ENCODE data around the gene CST11.

Gene CST11

GRCh38 chr20:23452776-23453175 is at the start of gene CST11:
Gene CST11, minus strand, starts transcription at chr20:23452876. Its CDS starts 65 bp downstream, at chr20:23452811.
- TF ChIP-seq MAX (IDR thresholded peaks at IDR 0.05; ENCODE audit: low read depth, low read length) (no peak), POLR2A (IDR thresholded peaks at IDR 0.05; ENCODE audit: extremely low read depth, insufficient read length) (no peak), CTCF (IDR thresholded peaks at IDR 0.05; ENCODE audit: low read depth, low read length) (no peak), MYC (IDR thresholded peaks at IDR 0.05; ENCODE audit: low read depth, low read length) (no peak)
- DNase-seq (ENCODE audit: low read depth), result no peak
- H3K4me3 ChIP-seq (ENCODE audit: low read depth, low read length), result no peak within 1 kb of the TSS

GRCh38 chr20:23501926-23502325 is 49.2 kb upstream of the CST11 start:
- TF ChIP-seq CTCF (IDR thresholded peaks at IDR 0.05; ENCODE audit: low read depth, low read length) (no peak), POLR2A (IDR thresholded peaks at IDR 0.05; ENCODE audit: extremely low read depth, insufficient read length) (no peak), MAX (IDR thresholded peaks at IDR 0.05; ENCODE audit: low read depth, low read length) (no peak), MYC (IDR thresholded peaks at IDR 0.05; ENCODE audit: low read depth, low read length) (no peak)
- H3K4me3 ChIP-seq (ENCODE audit: low read depth, low read length), result no peak overlapping the region
- no peak for DNase-seq (ENCODE audit: low read depth)

DNA sequence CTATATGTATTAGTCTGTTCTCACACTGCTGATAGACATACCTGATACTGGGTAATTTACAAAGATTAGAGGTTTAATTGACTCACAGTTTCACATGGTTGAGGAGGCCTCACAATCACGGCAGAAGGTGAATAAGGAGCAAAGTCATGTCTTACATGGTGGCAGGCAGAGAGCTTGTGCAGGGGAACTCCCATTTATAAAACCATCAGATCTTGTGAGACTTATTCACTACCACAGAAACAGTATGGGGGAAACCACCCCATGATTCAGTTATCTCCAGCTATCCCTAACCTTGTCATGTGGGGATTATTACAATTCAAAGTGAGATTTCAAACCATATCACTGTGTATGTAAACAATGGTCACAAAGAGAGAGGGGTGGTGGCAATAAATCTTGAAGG is 44.9 kb upstream of the CST11 start:
- TF ChIP-seq POLR2A (IDR thresholded peaks at IDR 0.05; ENCODE audit: extremely low read depth, insufficient read length), result no peak
- TF ChIP-seq MYC (IDR thresholded peaks at IDR 0.05; ENCODE audit: low read depth, low read length), result no peak
- no peak for TF ChIP-seq CTCF (IDR thresholded peaks at IDR 0.05; ENCODE audit: low read depth, low read length)
- no peak for TF ChIP-seq MAX (IDR thresholded peaks at IDR 0.05; ENCODE audit: low read depth, low read length)
- DNase-seq (ENCODE audit: low read depth), result no peak
- H3K4me3 ChIP-seq (ENCODE audit: low read depth, low read length), result no peak overlapping the region

- no peak for TF ChIP-seq POLR2A (IDR thresholded peaks at IDR 0.05; ENCODE audit: extremely low read depth, insufficient read length)
- no peak for TF ChIP-seq MYC (IDR thresholded peaks at IDR 0.05; ENCODE audit: low read depth, low read length)
- no peak for TF ChIP-seq CTCF (IDR thresholded peaks at IDR 0.05; ENCODE audit: low read depth, low read length)
- TF ChIP-seq MAX (IDR thresholded peaks at IDR 0.05; ENCODE audit: low read depth, low read length), result no peak
- H3K4me3 ChIP-seq (ENCODE audit: low read depth, low read length), result no peak overlapping the region
- DNase-seq (ENCODE audit: low read depth), result no peak
Observed at GRCh38 chr20:23493172-23493772, 40.6 kb upstream of the CST11 start.

DNA sequence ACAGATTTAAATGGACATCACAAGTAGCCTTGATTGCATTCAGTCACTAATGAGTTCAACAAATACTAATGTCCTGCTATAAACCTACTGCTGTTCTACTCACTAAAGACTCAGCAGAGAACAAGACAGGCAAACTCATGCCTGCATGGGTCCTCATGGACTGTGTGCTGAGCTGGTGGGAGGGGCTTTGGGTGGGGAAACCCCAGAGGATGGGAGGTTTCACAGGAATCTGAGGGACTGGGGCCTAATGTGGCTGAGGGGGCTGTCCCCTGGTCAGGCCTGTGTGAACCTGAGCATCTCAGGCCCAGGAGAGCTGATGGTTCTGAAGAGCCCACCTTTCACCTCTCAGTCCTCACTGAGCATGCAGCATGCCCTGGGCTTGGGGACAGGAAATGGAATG is 39.6 kb upstream of the CST11 start:
- no peak overlapping the region for H3K4me3 ChIP-seq (ENCODE audit: low read depth, low read length)
- DNase-seq (ENCODE audit: low read depth), result no peak
- TF ChIP-seq CTCF (IDR thresholded peaks at IDR 0.05; ENCODE audit: low read depth, low read length), result no peak
- TF ChIP-seq MAX (IDR thresholded peaks at IDR 0.05; ENCODE audit: low read depth, low read length), result no peak
- TF ChIP-seq MYC (IDR thresholded peaks at IDR 0.05; ENCODE audit: low read depth, low read length), result no peak
- no peak for TF ChIP-seq POLR2A (IDR thresholded peaks at IDR 0.05; ENCODE audit: extremely low read depth, insufficient read length)
